Kidney (tissue), 14 donors: Measurements from ENCODE around the gene FGF5. TPM values are rescaled to one million over a fixed set of nuclear protein-coding genes. Genes with fewer than 3 reads are reported as not detected.

Experiments
- DNase-seq, 5 donors: peaks; one replicate each; pipeline ENCODE4 v3.0.0-alpha.2; 2013 to 2020
- FAIRE-seq: peaks from 2 replicates; lab custom pipeline; 2012; peaks lifted over from hg19 to GRCh38; lab: Jason Lieb, UNC
- H3K27ac ChIP-seq, 2 donors: one replicate each; pipeline ENCODE4 v1.7.0; 2013; ENCODE audit warnings: low read depth in 2 of 2, low read length in 2 of 2, inconsistent platforms in 1 of 2
- H3K27me3 ChIP-seq: one replicate; pipeline ENCODE4 v1.7.1; 2013; ENCODE audit warnings: low read length, inconsistent platforms; ENCODE audit not compliant: control insufficient read depth, insufficient read depth
- H3K36me3 ChIP-seq, 3 donors: one replicate each; pipeline versions ENCODE4 v1.7.0 to v1.7.1; 2013; ENCODE audit warnings: low read length in 3 of 3, control low read depth in 1 of 3, inconsistent platforms in 1 of 3; ENCODE audit not compliant: insufficient read depth in 3 of 3, control insufficient read depth in 2 of 3
- H3K4me1 ChIP-seq, 3 donors: one replicate each; pipeline versions ENCODE4 v1.7.0 to v1.7.1; 2013; ENCODE audit warnings: low read length in 3 of 3, inconsistent platforms in 1 of 3, low read depth in 1 of 3; ENCODE audit not compliant: control insufficient read depth in 2 of 3, insufficient read depth in 2 of 3
- H3K4me3 ChIP-seq, 3 donors: one replicate each; pipeline versions ENCODE4 v1.7.0 to v1.8.1; 2013; ENCODE audit warnings: low read length in 3 of 3, control low read depth in 1 of 3, inconsistent platforms in 1 of 3
- H3K9ac ChIP-seq, 3 donors: one replicate each; pipeline versions ENCODE4 v1.7.0 to v1.7.1; 2013; ENCODE audit warnings: low read length in 3 of 3, control low read depth in 1 of 3, inconsistent platforms in 1 of 3
- H3K9me3 ChIP-seq, 3 donors: one replicate each; pipeline versions ENCODE4 v1.7.0 to v1.7.1; 2013; ENCODE audit warnings: low read length in 3 of 3, control low read depth in 1 of 3, inconsistent platforms in 1 of 3; ENCODE audit not compliant: control insufficient read depth in 2 of 3, insufficient read depth in 1 of 3
- intact Hi-C: fragments of 100-400 bp; cut with DNase I; formaldehyde crosslinking; loops from one replicate; pipeline ENCODE4 v1.11.1; 2022
- polyA plus RNA-seq: library from polyadenylated mRNA; stranded (reverse); fragments of 350-450 nt; fragmentation: Illumina TruSeq; extraction: RNeasy Lipid Tissue Mini Kit (QIAGEN cat#74804); gene quantifications from one replicate; pipeline ENCODE4 v1.2.3, GENCODE V29; 2014; ENCODE audit warnings: low read depth, low replicate concordance; ENCODE audit not compliant: insufficient read depth
- total RNA-seq: library from RNA; stranded (reverse); fragmentation: NEBNext Ultra II Directional; extraction: Animal tissue kit (Norgen Biotek cat#: 25700); gene quantifications from one replicate; pipeline ENCODE4 v1.2.1, GENCODE V29; 2021
- TF ChIP-seq, protein P1 (sequence below): IDR thresholded peaks from 3 replicates; pipeline ENCODE4 v1.5.1; 2012; ENCODE audit warnings: mild to moderate bottlenecking, moderate library complexity, borderline replicate concordance; ENCODE audit not compliant: insufficient read depth; ENCODE audit errors: extremely low read depth
- donor health status: control.
- donor health status: control.
- donor health status: control.
- donor health status: control.
- donor health status: control.
- donor health status: DM: yes; HTN: yes; CAD: no.
- donor health status: Normal renal cell carcinoma (clear cell type).

FGF5 gene
- total and polyA plus RNA-seq, 2 donors from 2014 or later: 0.09 to 0.13 TPM

DNA sequence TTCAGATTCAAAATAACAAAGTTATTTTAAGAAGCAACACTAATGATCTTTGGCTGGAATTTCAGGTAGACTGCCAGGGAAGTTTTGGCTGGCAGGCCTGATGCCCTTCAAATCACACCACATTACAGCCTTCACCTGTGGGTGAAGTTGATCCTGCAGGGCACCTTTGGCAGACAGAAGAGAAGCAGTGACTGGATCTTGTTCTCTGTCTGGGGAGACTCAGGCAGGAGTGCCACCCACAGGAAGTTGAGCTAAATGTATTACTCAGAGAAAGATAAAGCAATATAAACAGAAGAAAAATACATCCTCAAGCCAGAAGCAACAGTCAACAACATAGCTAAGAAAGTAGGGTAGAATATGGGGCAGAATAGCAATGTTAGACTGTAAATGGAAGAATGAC is 56.3 kb downstream of the FGF5 start:
- Histone ChIP-seq H3K4me3 (no peak overlapping the region), H3K9ac (no peak overlapping the region), H3K36me3 (no peaks in the 10 kb centered on the region), H3K4me1 (no peaks in the 10 kb centered on the region), H3K27me3 (no peaks in the 10 kb centered on the region), H3K9me3 (no peaks in the 10 kb centered on the region), H3K27ac (no peak overlapping the region)
- FAIRE-seq: no peak
- TF ChIP-seq, protein P1, sequence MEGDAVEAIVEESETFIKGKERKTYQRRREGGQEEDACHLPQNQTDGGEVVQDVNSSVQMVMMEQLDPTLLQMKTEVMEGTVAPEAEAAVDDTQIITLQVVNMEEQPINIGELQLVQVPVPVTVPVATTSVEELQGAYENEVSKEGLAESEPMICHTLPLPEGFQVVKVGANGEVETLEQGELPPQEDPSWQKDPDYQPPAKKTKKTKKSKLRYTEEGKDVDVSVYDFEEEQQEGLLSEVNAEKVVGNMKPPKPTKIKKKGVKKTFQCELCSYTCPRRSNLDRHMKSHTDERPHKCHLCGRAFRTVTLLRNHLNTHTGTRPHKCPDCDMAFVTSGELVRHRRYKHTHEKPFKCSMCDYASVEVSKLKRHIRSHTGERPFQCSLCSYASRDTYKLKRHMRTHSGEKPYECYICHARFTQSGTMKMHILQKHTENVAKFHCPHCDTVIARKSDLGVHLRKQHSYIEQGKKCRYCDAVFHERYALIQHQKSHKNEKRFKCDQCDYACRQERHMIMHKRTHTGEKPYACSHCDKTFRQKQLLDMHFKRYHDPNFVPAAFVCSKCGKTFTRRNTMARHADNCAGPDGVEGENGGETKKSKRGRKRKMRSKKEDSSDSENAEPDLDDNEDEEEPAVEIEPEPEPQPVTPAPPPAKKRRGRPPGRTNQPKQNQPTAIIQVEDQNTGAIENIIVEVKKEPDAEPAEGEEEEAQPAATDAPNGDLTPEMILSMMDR: peak; percentile 16
- intact Hi-C loops: no loop called here
- peak in 1 of 5 donors; percentile 13 for DNase-seq

GRCh38 chr4:80324171-80324570 is 57.7 kb downstream of the FGF5 start:
- TF ChIP-seq, protein P1: no peak
- Histone ChIP-seq H3K27me3 (no peaks in the 10 kb centered on the region), H3K36me3 (no peaks in the 10 kb centered on the region), H3K9me3 (no peaks in the 10 kb centered on the region), H3K9ac (no peak overlapping the region), H3K4me3 (no peak overlapping the region), H3K27ac (no peak overlapping the region), H3K4me1 (no peaks in the 10 kb centered on the region)
- intact Hi-C loops: no loop called here
- FAIRE-seq (no peak), DNase-seq (no peak)

DNA sequence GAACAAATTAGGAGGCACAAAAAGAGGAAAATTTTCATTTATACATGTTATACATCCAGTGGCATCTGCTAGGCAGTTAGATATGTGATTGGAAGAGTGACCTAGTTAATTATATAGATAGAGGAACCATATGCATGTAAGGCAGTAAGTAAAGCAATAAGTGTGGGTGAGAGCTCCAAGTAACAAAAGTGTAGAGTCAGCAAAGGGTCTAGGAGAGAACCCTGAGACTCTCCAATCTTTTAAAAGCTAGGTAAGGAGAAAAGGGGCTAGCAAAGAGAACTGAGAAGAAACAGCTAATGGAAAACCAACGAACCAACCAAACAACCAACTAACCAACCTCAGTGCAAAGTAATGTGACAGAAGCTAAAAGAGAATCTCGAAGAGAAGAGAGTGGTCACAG is 65.2 kb downstream of the FGF5 start:
- Histone ChIP-seq H3K27me3 (peaks cover 7% of the 10 kb centered on the region), H3K4me3 (no peak overlapping the region), H3K27ac (no peak overlapping the region), H3K9me3 (no peaks in the 10 kb centered on the region), H3K4me1 (peaks cover 0 to 3% (median 0%) of the 10 kb centered on the region in 3 donors), H3K9ac (no peak overlapping the region), H3K36me3 (no peaks in the 10 kb centered on the region)
- DNase-seq (no peak), FAIRE-seq (no peak)
- intact Hi-C loops: no loop called here
- TF ChIP-seq, protein P1: no peak

- no peaks in the 10 kb centered on the region for H3K36me3 ChIP-seq
- TF ChIP-seq, protein P1: no peak
- no peak overlapping the region for H3K4me3 ChIP-seq
- H3K27me3 ChIP-seq: peaks cover 9% of the 10 kb centered on the region
- H3K4me1 ChIP-seq: peaks cover 0 to 3% (median 0%) of the 10 kb centered on the region in 3 donors
- H3K9ac ChIP-seq: no peak overlapping the region
- FAIRE-seq (no peak), DNase-seq (no peak)
- intact Hi-C loops: no loop called here
- H3K27ac ChIP-seq: no peak overlapping the region
- no peaks in the 10 kb centered on the region for H3K9me3 ChIP-seq
These were observed 66.7 kb downstream of the FGF5 start for GRCh38 chr4:80333121-80333520.
